NCI-H2029 treated with DMSO at 0.1 percent for 48 hours (cell line): Measurements from ENCODE around the gene MID2.
"Not testable (repeated sequence)": the region's sequence is repeated elsewhere in the genome, so short reads cannot be mapped to it uniquely, and the experiment has no call there.

Source experiments
- DNase-seq: peaks from one replicate; lab custom pipeline; 2025; lab: John Stamatoyannopoulos, UW

Gene MID2

GRCh38 chrX:107955337-107955736, 129.7 kb downstream of the MID2 start:
- not testable (repeated sequence) for DNase-seq

GRCh38 chrX:107968623-107969022, 143.0 kb downstream of the MID2 start:
- no peak for DNase-seq

GRCh38 chrX:107970073-107970472, 144.4 kb downstream of the MID2 start:
- no peak for DNase-seq

GRCh38 chrX:107971636-107972035, 146.0 kb downstream of the MID2 start:
- DNase-seq: no peak
